Activated CD8-positive, alpha-beta T cell treated with anti-CD3 and anti-CD28 coated beads for 36 hours (primary cell): Measurements from ENCODE around the gene NUBPL. TPM values are rescaled to one million over a fixed set of nuclear protein-coding genes. Genes with fewer than 3 reads are reported as not detected.
"Not testable (repeated sequence)": the region's sequence is repeated elsewhere in the genome, so short reads cannot be mapped to it uniquely, and the experiment has no call there.

Experiments
- ATAC-seq: fragments of 200-7000 bp; cut with Tn5 transposase; one replicate; pipeline ENCODE4 v1.10.0; 2021; ENCODE audit warnings: mild to moderate bottlenecking, moderate library complexity
- CTCF ChIA-PET: fragments of 350-600 bp; sonication (Branson Sonifier 250); formaldehyde crosslinking; loops from one replicate; lab custom pipeline; 2021; ENCODE audit warnings: antibody characterized with exemption; lab: Charles Lee
- POLR2A ChIA-PET: fragments of 350-600 bp; sonication (Branson Sonifier 250); formaldehyde crosslinking; loops from one replicate; lab custom pipeline; 2021; ENCODE audit warnings: antibody characterized with exemption; lab: Charles Lee
- DNase-seq: peaks from one replicate; pipeline ENCODE4 v3.0.0-alpha.2; 2020
- H3K27ac Mint-ChIP-seq: one replicate; pipeline ENCODE4 v1.8.0; 2021; ENCODE audit warnings: mild to moderate bottlenecking, mixed read lengths
- H3K27me3 Mint-ChIP-seq: one replicate; pipeline ENCODE4 v1.8.0; 2021; ENCODE audit warnings: mixed read lengths
- H3K36me3 Mint-ChIP-seq: one replicate; pipeline ENCODE4 v1.8.0; 2021; ENCODE audit warnings: low read depth, mixed read lengths
- H3K4me1 Mint-ChIP-seq: one replicate; pipeline ENCODE4 v1.8.0; 2021; ENCODE audit warnings: low read depth, mixed read lengths
- H3K4me3 Mint-ChIP-seq: one replicate; pipeline ENCODE4 v1.8.0; 2021; ENCODE audit warnings: mild to moderate bottlenecking, moderate library complexity, mixed read lengths
- H3K9me3 Mint-ChIP-seq: one replicate; pipeline ENCODE4 v1.8.0; 2021; ENCODE audit warnings: mixed read lengths
- CTCF ChIP-seq: fragments of 200-600 bp; IDR thresholded peaks from one replicate; pipeline ENCODE4 v1.8.0; 2022; ENCODE audit warnings: antibody characterized with exemption, mild to moderate bottlenecking
- intact Hi-C: fragments of 100-400 bp; cut with micrococcal nuclease; formaldehyde crosslinking; loops from one replicate; pipeline ENCODE4 v1.10.0; 2022
- total RNA-seq, 2 experiments: library from RNA; stranded (reverse); gene quantifications; one replicate each; pipeline ENCODE4 v1.2.3, GENCODE V29; 2021

NUBPL gene
- total RNA-seq, 2 experiments from 2014 or later, result 14.3 to 14.4 TPM

DNA sequence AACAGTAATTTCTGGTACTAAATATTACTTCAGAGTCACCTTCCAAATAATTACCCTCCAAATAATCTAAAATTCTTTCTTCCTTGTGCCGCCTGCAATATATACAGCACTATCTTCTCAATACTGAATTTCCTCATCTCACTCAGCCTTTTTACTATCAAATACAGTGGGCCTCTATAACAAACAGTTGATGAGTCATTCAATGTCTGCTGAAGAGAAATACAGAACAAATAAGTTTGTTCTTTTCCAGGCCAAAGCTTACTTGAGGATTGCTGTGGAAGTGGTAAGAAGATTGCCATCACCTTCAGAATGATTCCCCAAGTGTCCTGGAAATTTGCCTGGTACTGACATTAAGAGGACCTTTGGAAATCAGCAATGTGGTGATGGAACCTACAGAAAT is 297.7 kb downstream of the NUBPL start:
- POLR2A ChIA-PET, result no interaction called here
- peaks cover 24% of the 10 kb centered on the region for H3K9me3 Mint-ChIP-seq
- no peak for TF ChIP-seq CTCF
- H3K4me1 Mint-ChIP-seq, result no peaks in the 10 kb centered on the region
- no peaks in the 10 kb centered on the region for H3K27me3 Mint-ChIP-seq
- ATAC-seq (no peak), DNase-seq (no peak)
- H3K27ac Mint-ChIP-seq, result no peak overlapping the region
- CTCF ChIA-PET, result no interaction called here
- intact Hi-C loops, result no loop called here
- no peak overlapping the region for H3K4me3 Mint-ChIP-seq
- H3K36me3 Mint-ChIP-seq, result peaks cover 45% of the 10 kb centered on the region

GRCh38 chr14:31864937-31865855 is 304.0 kb downstream of the NUBPL start:
- ATAC-seq (no peak), DNase-seq (no peak)
- ChIA-PET POLR2A (no interaction called here), CTCF (no interaction called here)
- H3K4me1 Mint-ChIP-seq, result no peaks in the 10 kb centered on the region
- no peak overlapping the region for H3K4me3 Mint-ChIP-seq
- no peaks in the 10 kb centered on the region for H3K27me3 Mint-ChIP-seq
- no peak for TF ChIP-seq CTCF
- peaks cover 8% of the 10 kb centered on the region for H3K36me3 Mint-ChIP-seq
- intact Hi-C loops, result no loop called here
- peaks cover 57% of the 10 kb centered on the region for H3K9me3 Mint-ChIP-seq
- no peak overlapping the region for H3K27ac Mint-ChIP-seq

DNA sequence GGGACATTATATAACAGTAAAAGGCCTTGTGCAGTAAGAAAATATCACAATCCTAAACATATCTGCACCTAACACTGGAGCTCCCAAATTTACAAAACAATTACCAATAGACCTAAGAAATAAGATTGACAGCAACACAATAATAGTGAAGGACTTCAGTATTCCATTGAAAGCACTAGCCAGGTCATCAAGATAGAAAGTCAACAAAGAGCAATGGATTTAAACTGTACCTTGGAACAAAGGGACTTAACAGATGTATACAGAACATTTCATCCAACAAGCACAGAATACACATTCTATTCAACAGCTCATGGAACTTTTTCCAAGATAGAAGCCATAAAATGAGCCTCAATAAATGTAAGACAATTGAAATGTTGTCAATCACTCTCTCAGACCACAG is 306.4 kb downstream of the NUBPL start:
- Mint-ChIP-seq H3K36me3 (no peaks in the 10 kb centered on the region), H3K27me3 (no peaks in the 10 kb centered on the region), H3K4me1 (no peaks in the 10 kb centered on the region), H3K9me3 (peaks cover 53% of the 10 kb centered on the region), H3K27ac (no peak overlapping the region), H3K4me3 (no peak overlapping the region)
- DNase-seq, result no peak
- TF ChIP-seq CTCF, result no peak
- intact Hi-C loops, result no loop called here
- ATAC-seq, result no peak
- POLR2A ChIA-PET, result no interaction called here
- CTCF ChIA-PET, result no interaction called here

DNA sequence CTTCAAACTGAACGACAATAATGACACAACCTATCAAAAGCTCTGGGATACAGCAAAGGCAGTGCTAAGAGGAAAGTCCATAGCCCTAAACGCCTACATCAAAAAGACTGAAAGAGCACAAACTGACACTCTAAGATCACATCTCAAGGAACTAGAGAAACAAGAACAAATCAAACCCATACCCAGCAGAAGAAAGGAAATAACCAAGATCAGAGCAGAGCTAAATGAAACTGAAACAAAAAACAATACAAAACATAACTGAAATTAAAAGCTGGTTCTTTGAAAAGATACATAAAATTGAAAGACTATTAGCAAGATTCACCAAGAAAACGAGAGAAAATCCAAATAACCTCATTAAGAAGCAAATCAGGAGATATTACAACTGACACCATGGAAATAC is 306.9 kb downstream of the NUBPL start:
- H3K4me1 Mint-ChIP-seq, POLR2A ChIA-PET, H3K27ac Mint-ChIP-seq, ATAC-seq, H3K36me3 Mint-ChIP-seq, intact Hi-C loops, DNase-seq, CTCF ChIA-PET, H3K4me3 Mint-ChIP-seq, H3K27me3 Mint-ChIP-seq: not testable (repeated sequence)
- peaks cover 52% of the 10 kb centered on the region for H3K9me3 Mint-ChIP-seq

DNA sequence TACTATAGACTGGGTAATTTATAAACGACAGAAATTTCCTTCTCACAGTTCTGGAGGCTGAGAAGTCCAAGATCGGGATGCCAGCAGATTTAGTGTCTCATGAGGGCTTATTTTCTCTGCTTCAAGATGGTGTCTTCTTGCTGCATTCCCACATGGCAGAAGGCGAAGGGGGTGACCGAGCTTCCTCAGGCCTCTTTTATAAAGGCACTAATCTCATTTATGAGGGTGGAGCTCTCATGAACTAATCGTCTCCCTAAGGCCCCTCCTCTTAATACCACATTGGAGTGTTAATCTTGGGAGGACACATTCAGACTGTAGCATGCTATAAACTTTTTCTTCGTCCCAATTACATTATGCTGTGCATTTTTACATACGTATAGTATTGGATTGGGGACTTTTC is 315.5 kb downstream of the NUBPL start:
- ATAC-seq (no peak), DNase-seq (no peak)
- H3K4me3 Mint-ChIP-seq, result no peak overlapping the region
- intact Hi-C loops, result no loop called here
- no peak overlapping the region for H3K27ac Mint-ChIP-seq
- peaks cover 3% of the 10 kb centered on the region for H3K9me3 Mint-ChIP-seq
- no peak for TF ChIP-seq CTCF
- peaks cover 2% of the 10 kb centered on the region for H3K27me3 Mint-ChIP-seq
- no peaks in the 10 kb centered on the region for H3K4me1 Mint-ChIP-seq
- CTCF ChIA-PET, result no interaction called here
- H3K36me3 Mint-ChIP-seq, result no peaks in the 10 kb centered on the region
- POLR2A ChIA-PET, result no interaction called here
